HG02840 (cell line): ENCODE measurements around the gene EIF2B4.

Source experiments
- ATAC-seq: cut with Tn5 transposase; IDR thresholded peaks from one replicate; pipeline ENCODE4 v1.9.1; 2021; ENCODE audit warnings: mild to moderate bottlenecking, moderate library complexity, moderate number of reproducible peaks; ENCODE audit not compliant: unreplicated experiment, low FRiP score

EIF2B4 gene

GRCh38 chr2:27370026-27370815, at the start of gene EIF2B4, which contains the start of gene SNX17:
Gene EIF2B4 (minus strand): TSS chr2:27370338. CDS start chr2:27370314, 24 bp downstream.
Gene SNX17 (plus strand): TSS chr2:27370616. CDS start chr2:27370744, 128 bp downstream.
- peak; percentile 89 for ATAC-seq

- no peak for ATAC-seq
Observed at GRCh38 chr2:27416151-27416550, 46.0 kb upstream of the EIF2B4 start.

DNA sequence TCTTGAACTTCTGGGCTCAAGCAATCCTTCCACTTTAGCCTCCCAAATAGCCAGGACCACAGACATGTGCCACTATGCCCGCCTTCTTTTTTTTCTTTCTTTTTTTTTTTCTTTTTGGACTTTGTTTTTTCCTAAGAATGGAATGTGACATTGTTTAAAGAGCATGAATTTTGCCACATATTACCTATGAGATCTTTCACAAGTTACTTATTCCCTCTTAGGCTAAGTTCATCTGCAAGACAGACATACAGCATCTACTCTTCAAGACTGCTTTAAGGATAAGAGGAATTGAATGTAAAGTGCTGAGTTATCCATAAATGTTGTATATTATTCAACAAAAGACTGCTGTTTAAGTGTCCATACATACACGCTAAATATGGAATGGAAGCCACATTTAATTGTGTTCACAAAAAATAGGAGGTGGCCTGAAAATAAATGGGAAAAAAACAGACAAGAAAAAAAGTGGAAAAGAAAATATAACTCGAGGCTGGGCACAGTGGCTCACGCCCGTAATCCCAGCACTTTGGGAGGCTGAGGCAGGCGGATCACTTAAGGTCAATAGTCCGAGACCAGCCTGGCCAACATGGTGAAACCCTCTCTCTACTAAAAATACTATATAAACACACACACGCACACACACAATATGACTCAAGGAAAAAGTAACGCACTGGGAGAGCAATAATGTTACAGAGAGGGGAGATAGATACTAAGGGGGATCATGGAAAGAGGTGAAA, 42.4 kb upstream of the EIF2B4 start:
- no peak for ATAC-seq

GRCh38 chr2:27409321-27410073, 39.4 kb upstream of the EIF2B4 start, which contains the start of gene PPM1G:
Gene PPM1G (minus strand): TSS chr2:27409591. CDS start chr2:27409422, 169 bp downstream.
- peak; percentile 94 for ATAC-seq

DNA sequence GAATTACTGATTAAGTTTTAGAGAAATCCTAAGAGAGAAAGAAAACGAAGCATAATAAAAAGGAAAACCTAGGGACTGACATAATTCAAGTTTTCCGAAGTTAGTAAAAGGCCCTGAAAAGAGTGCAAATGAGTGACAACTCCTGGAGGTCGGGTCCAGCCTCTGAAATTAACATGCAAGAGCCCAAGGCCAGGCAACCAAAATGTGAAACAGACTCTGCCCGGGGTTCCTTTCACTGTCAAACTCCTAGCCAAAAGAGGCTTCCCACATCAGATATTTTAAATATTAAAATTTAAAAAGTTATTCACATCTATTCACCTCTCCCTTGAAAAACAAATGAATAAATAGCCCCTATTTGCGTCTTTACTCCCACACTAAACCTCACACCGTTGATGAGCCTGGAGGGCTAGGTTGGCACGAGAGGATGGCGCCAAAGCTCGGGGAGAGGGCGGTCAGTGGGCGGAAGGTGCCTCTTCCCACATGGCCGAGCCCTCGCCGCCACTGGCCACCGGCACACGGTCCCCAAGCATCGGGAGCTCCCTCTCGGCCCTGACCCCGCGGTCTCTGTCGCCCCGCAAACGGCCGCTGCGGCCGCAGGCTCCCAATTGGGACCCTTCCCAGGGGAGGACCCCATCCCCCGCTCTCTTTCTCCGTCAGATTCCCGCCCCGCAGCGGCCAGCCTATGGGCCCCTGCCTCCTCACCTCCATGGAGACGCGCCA, 38.6 kb upstream of the EIF2B4 start:
- ATAC-seq, result peak; percentile 32

DNA sequence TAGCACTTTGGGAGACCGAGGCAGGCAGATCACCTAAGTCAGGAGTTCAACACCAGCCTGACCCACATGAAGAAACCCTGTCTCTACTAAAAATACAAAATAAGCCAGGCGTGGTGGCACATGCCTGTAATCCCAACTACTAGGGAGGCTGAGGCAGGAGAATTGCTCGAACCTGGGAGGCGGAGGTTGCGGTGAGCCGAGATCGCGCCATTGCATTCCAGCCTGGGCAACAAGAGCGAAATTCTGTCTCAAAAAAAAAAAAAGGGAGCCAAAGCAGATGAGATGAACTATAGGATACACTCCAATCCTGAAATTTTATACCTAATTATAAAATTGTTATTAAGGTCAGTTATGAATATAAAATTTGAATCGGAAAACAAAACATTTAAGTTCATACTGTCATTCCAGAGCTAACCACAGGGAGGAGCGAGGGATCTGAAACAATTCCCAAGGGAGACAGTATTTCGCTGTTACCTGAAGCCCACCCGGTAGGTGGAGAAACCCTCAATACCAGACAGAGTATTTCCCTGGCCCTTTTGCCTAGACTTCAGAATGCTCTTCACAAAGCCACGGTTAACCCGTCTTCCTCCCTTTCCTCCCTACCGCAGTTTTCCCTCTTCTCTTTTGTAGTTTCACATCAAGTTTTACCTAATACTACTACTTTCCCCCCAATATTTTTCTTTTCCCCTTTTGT, 37.8 kb upstream of the EIF2B4 start:
- no peak for ATAC-seq

DNA sequence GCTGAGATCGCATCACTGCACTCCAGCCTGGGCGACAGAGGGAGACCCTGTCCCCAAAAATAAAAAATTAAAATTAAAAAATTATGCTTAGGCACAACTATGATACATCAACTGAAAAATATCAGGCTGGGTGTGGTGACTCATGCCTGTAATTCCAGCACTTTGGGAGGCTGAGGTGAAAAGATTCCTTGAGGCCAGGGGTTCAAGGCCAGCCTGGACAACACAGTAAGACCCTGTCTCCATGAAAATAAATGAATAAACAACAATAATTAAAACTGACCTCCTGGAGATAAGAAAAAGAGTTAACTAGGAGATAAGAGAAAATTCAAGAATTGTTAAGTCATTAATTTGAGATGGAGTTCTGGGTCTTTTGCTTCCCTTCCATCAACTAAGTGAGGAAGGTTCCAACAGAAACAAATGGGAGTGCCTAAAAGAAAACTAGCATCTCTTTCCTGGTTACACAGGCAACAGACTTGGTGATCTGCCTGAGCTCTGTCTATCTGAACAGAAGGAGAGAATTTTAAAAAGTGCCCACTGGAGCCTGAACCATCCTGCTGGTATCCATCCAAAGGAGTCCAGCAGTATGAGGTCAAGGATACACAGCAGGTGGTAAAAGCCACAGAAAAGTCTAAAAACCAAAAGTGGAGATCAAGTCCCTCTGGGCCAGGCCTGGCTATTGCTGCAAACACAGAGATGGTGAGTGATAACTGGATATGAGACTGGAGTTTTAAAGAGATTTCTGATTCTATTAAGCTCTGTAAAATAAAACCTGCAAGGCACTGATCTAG, 30.4 kb upstream of the EIF2B4 start:
- ATAC-seq, result no peak

GRCh38 chr2:27398962-27399361, 28.8 kb upstream of the EIF2B4 start:
- no peak for ATAC-seq

- no peak for ATAC-seq
Observed at GRCh38 chr2:27393225-27393624, 23.1 kb upstream of the EIF2B4 start.

DNA sequence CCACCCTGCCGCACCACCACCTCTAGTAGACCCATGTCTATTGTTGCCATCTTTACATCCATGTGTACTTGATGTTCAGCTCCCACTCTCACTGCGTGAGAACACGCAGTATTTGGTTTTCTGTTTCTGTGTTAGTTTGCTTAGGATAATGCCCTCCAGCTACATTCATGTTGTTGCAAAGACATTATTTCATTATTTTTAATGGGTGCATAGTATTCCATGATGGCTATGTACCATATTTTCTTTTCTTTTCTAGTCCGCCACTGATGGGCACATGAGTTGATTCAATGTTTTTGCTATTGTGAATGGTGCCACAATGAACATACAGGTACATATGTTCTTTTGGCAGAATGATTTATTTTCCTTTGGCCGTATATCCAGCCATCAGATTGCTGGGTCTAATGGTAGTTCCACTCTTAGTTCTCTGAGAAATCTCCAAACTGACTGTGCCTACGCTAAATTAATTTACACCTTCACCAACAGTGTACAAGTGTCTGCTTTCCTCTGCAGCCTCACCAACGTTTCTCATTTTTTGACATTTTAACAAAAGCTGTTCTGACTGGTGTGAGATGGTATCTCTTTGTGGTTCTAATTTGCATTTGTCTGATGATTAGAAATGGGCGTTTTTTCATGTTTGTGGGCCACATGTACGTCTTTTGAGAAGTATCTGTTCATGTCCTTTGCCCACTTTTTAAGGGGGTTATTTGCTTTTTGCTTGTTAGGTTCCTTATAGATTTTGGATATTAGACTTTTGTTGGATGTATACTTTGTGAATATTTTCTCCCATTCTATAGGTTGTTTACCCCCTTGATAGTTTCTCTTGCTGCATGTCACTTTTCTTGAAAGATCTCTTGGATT, 20.9 kb upstream of the EIF2B4 start:
- no peak for ATAC-seq

DNA sequence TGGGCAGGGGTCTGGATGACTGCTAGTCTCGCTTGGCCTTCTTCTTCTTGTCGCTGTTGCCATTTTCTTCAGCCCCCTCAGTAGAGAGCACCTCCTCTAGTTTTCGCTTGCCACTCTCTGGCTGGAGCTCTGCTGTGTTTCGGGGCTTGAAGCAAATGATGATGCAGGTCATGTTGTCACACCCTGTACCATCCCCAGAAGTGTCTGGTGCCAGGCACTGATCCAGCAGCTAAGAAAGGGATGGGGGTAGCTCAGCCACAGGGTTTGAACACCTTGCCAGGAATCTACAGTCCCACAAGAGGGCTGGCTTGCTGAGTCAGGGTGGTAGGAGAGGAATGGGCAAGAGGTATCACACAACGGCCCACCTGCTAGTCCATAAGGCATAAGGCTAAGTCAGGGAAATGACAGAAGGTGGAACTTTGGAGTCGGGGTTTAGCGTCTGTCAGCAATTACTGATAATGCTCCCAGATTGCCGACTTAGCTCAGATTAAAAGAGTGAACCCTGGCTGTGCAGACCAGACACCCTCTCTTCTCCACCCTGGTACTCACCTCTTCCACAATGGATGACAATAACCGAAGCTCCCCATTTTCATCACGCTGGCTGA, 11.5 kb upstream of the EIF2B4 start:
- ATAC-seq, result no peak

- peak; percentile 78 for ATAC-seq
Observed at GRCh38 chr2:27380626-27381545, 10.7 kb upstream of the EIF2B4 start, which contains the start of gene ZNF513. Gene ZNF513 (minus strand): TSS chr2:27380734. CDS start chr2:27380526, 208 bp downstream.

DNA sequence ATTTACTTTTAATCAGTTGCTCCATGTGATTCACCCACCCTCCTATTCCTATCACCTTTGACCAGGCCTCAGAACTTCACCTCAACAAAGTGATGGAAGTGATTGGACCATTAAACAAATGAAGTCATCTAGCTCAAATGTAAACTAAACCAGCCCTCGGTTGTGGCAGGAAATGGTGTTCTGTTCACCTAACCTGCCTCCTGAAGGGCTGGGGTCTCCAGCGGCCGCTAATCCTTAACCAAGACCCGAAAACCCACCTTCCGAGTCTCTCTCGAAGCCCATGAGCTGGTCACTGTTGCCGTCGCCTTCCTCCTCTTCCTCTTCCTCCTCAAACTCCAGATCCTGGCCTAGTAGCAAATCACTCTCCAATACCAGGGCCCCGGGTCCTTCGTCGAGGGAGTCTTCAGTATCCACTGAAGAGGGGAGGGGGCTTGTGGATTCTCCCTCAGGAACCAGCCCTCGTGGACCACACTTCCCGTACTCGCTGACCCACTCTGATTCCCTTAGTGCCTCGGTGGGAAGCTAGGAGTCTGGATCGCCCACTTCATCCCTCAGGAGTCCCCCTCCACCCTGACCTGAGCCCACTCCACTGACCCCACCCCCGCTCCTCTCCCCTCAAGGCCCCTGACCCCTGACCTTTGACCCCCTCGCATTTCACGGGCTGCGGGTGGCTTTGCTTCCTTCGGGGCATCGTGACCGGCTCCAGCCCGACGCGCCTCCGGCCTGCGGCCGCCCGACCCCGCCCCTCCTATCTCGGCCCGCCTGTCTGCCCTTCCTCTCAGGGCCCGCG, 9.9 kb upstream of the EIF2B4 start:
- no peak for ATAC-seq

GRCh38 chr2:27379383-27379835, 9.3 kb upstream of the EIF2B4 start:
- ATAC-seq, result no peak

- no peak for ATAC-seq
Observed at GRCh38 chr2:27378809-27379290, 8.7 kb upstream of the EIF2B4 start.
